ENCODE measurements around the gene PRKCD. TPM values are rescaled to one million over a fixed set of nuclear protein-coding genes. Genes with fewer than 3 reads are reported as not detected.
A peak's percentile ranks its signal among the peaks of the same experiment; 100 is the strongest.

PRKCD gene
- total and polyA plus RNA-seq, 2 donors (not counting 1 experiment from before 2014, with no cell fraction given) = 46.7 to 68.8 TPM

DNA sequence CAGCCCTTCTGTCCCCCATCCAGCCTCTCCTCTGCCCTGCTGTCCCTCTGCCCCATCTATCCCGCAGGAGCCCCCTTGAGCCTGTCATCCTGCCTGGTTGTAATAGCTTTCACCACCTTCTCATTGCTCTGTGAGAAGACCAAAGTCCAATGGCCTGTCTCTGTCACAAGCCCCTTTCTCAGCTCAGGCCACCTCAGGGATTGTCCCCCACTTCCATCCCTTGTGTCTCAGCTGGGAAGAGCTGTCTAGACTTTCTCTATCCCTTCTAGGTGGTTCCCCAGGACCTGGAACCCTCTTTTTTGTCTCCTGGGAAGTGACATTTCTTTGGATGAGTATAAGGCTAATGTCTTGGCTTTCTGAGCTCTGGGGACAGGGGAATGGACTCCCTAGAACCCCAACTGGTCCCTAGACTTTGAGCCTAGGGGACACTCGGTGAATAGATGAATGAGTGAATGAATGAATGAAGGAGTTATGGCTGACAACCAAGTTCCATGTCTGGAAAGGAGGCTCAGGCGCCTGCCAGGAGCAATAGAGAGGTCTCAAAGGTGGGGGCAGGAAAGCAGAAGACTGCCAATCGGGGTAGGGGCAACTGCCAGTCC lies 849 bp upstream of the PRKCD start:
- Histone ChIP-seq H3K4me2 (replicated peaks; ENCODE audit: low read depth, low read length, poor library complexity, severe bottlenecking) (peak overlapping the region; percentile 98), H3K27me3 (replicated peaks in 1 of 4; ENCODE audit: control extremely low read depth in 1 of 4, control insufficient read depth in 3 of 4, insufficient read depth in 4 of 4, low read length in 3 of 4) (peaks cover 0 to 19% (median 9%) of the 10 kb centered on the region in 4 experiments), H3K4me1 (ENCODE audit: control insufficient read depth in 2 of 2, insufficient read depth in 2 of 2, low read length in 2 of 2) (peaks cover 39 to 60% of the 10 kb centered on the region in 2 donors), H3K4me3 (ENCODE audit: control extremely low read depth in 1 of 5, extremely low read depth in 1 of 5, insufficient read depth in 1 of 5, low read depth in 2 of 5, low read length in 4 of 5) (peak overlapping the region in 4 of 5 experiments; percentile 71 to 97 (median 85)), H3K27ac (ENCODE audit: low read length in 2 of 2) (peak overlapping the region; percentile 60 to 76), H3K36me3 (replicated peaks in 1 of 2; ENCODE audit: control extremely low read depth in 1 of 2, control insufficient read depth in 1 of 2, extremely low read depth in 1 of 2, insufficient read depth in 2 of 2, low read length in 1 of 2) (peaks cover 0 to 7% of the 10 kb centered on the region in 2 experiments), H2AFZ (ENCODE audit: insufficient read depth, low read depth, low read length, poor library complexity, severe bottlenecking) (peak overlapping the region; percentile 90), H3K79me2 (ENCODE audit: control insufficient read depth, insufficient read depth, low read length) (peaks cover 58% of the 10 kb centered on the region), H4K20me1 (ENCODE audit: control insufficient read depth, insufficient read depth, low read length, poor library complexity, severe bottlenecking) (peaks cover 32% of the 10 kb centered on the region), H3K9ac (ENCODE audit: low read length) (peak overlapping the region; percentile 78), H3K9me3 (ENCODE audit: control extremely low read depth in 1 of 3, control insufficient read depth in 2 of 3, insufficient read depth in 1 of 3, low read length in 2 of 3) (no peaks in the 10 kb centered on the region)
- CTCF ChIA-PET = interaction anchor here (0.6 to 3.8 kb wide), 12 partner anchors 9 to 434 kb away, joined by 3 to 48 read pairs (median 7); no protein-coding TSS in a partner anchor
- WGBS (ENCODE audit: insufficient coverage) = 39% methylated on average over 4 of the region's 4 CpGs
- intact Hi-C loops (cut with micrococcal nuclease) = loop anchor here (1.0 to 10.0 kb wide), 4 partner anchors 26 to 625 kb away; partner anchors contain the start of genes NT5DC2 and UQCC5
- Mint-ChIP-seq H3K27me3 (peaks cover 3% of the 10 kb centered on the region), H3K27ac (peak overlapping the region; percentile 96), H3K4me3 (peak overlapping the region; percentile 90), H3K9me3 (ENCODE audit: insufficient read depth) (no peaks in the 10 kb centered on the region), H3K4me1 (peaks cover 47% of the 10 kb centered on the region)
- POLR2A ChIA-PET = interaction anchor here (0.6 to 1.8 kb wide), 7 partner anchors 9 to 624 kb away, joined by 3 to 22 read pairs (median 3); partner anchors contain the start of genes RFT1 and UQCC5
- DNase-seq (no peak), ATAC-seq (ENCODE audit: low read depth) (no peak)
- TF ChIP-seq, protein P1, sequence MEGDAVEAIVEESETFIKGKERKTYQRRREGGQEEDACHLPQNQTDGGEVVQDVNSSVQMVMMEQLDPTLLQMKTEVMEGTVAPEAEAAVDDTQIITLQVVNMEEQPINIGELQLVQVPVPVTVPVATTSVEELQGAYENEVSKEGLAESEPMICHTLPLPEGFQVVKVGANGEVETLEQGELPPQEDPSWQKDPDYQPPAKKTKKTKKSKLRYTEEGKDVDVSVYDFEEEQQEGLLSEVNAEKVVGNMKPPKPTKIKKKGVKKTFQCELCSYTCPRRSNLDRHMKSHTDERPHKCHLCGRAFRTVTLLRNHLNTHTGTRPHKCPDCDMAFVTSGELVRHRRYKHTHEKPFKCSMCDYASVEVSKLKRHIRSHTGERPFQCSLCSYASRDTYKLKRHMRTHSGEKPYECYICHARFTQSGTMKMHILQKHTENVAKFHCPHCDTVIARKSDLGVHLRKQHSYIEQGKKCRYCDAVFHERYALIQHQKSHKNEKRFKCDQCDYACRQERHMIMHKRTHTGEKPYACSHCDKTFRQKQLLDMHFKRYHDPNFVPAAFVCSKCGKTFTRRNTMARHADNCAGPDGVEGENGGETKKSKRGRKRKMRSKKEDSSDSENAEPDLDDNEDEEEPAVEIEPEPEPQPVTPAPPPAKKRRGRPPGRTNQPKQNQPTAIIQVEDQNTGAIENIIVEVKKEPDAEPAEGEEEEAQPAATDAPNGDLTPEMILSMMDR (IDR thresholded peaks at IDR 0.05) = no peak
- TF ChIP-seq EZH2 (IDR thresholded peaks at IDR 0.05; ENCODE audit: borderline replicate concordance, insufficient read depth, low read depth, low read length, poor library complexity, severe bottlenecking) = no peak

DNA sequence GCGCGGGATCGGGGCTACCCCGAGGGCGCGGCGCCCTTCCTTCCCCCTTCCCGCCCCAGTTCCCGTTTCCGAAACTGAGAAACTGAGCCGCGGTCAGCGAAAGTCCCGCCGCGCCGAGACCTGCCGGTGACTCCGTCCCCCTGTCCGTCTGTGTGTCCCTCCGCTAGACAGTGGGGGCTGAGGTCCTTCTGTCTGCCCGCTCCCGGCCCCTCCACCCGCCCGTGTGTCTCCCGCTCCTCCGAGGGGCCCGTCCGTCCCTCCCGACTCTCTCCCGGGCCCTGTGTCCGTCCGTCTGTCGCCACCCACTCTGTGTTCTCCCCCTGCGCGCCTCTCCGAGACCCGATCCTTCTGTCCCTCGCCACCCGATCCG lies 426 bp downstream of the PRKCD start:
- Histone ChIP-seq H3K9ac (ENCODE audit: low read length) (peak overlapping the region; percentile 78), H2AFZ (ENCODE audit: insufficient read depth, low read depth, low read length, poor library complexity, severe bottlenecking) (peak overlapping the region; percentile 64), H3K36me3 (replicated peaks in 1 of 2; ENCODE audit: control extremely low read depth in 1 of 2, control insufficient read depth in 1 of 2, extremely low read depth in 1 of 2, insufficient read depth in 2 of 2, low read length in 1 of 2) (peaks cover 0 to 16% of the 10 kb centered on the region in 2 experiments), H3K27me3 (replicated peaks in 1 of 4; ENCODE audit: control extremely low read depth in 1 of 4, control insufficient read depth in 3 of 4, insufficient read depth in 4 of 4, low read length in 3 of 4) (peaks cover 0 to 7% (median 3%) of the 10 kb centered on the region in 4 experiments), H3K4me2 (replicated peaks; ENCODE audit: low read depth, low read length, poor library complexity, severe bottlenecking) (peak overlapping the region; percentile 98), H4K20me1 (ENCODE audit: control insufficient read depth, insufficient read depth, low read length, poor library complexity, severe bottlenecking) (peaks cover 45% of the 10 kb centered on the region), H3K79me2 (ENCODE audit: control insufficient read depth, insufficient read depth, low read length) (peaks cover 71% of the 10 kb centered on the region), H3K27ac (ENCODE audit: low read length in 2 of 2) (peak overlapping the region; percentile 80 to 82), H3K4me3 (ENCODE audit: control extremely low read depth in 1 of 5, extremely low read depth in 1 of 5, insufficient read depth in 1 of 5, low read depth in 2 of 5, low read length in 4 of 5) (peak overlapping the region; percentile 46 to 98 (median 86)), H3K9me3 (ENCODE audit: control extremely low read depth in 1 of 3, control insufficient read depth in 2 of 3, insufficient read depth in 1 of 3, low read length in 2 of 3) (no peaks in the 10 kb centered on the region), H3K4me1 (ENCODE audit: control insufficient read depth in 2 of 2, insufficient read depth in 2 of 2, low read length in 2 of 2) (peaks cover 50 to 69% of the 10 kb centered on the region in 2 donors)
- peak; percentile 0 for ATAC-seq (ENCODE audit: low read depth)
- POLR2A ChIA-PET = interaction anchor here (0.6 to 1.8 kb wide), 4 partner anchors 9 to 35 kb away, joined by 3 to 22 read pairs (median 4); partner anchors contain the start of gene RFT1
- H3K9me3 Mint-ChIP-seq (ENCODE audit: insufficient read depth) = no peaks in the 10 kb centered on the region
- H3K27ac Mint-ChIP-seq = peak overlapping the region; percentile 92
- CTCF ChIA-PET = interaction anchor here (1.4 to 3.8 kb wide), 7 partner anchors 20 to 34 kb away, joined by 3 to 48 read pairs (median 9); no protein-coding TSS in a partner anchor
- DNase-seq = no peak
- no peak for TF ChIP-seq EZH2 (IDR thresholded peaks at IDR 0.05; ENCODE audit: borderline replicate concordance, insufficient read depth, low read depth, low read length, poor library complexity, severe bottlenecking)
- TF ChIP-seq, protein P1 (IDR thresholded peaks at IDR 0.05) = no peak
- peaks cover 60% of the 10 kb centered on the region for H3K4me1 Mint-ChIP-seq
- WGBS (ENCODE audit: insufficient coverage) = under 1% methylated on average over 38 of the region's 41 CpGs
- intact Hi-C loops (cut with micrococcal nuclease) = loop anchor here (1.0 to 10.0 kb wide), 3 partner anchors 31 to 627 kb away; partner anchors contain the start of genes NT5DC2, RFT1 and UQCC5
- H3K27me3 Mint-ChIP-seq = no peaks in the 10 kb centered on the region
- H3K4me3 Mint-ChIP-seq = peak overlapping the region; percentile 94
